ENCODE measurements around the gene DAB2. TPM values are rescaled to one million over a fixed set of nuclear protein-coding genes. Genes with fewer than 3 reads are reported as not detected.

DAB2 gene
- total RNA-seq, 4 donors from 2014 or later, result 7.2 to 18.5 (median 16.3) TPM

DNA sequence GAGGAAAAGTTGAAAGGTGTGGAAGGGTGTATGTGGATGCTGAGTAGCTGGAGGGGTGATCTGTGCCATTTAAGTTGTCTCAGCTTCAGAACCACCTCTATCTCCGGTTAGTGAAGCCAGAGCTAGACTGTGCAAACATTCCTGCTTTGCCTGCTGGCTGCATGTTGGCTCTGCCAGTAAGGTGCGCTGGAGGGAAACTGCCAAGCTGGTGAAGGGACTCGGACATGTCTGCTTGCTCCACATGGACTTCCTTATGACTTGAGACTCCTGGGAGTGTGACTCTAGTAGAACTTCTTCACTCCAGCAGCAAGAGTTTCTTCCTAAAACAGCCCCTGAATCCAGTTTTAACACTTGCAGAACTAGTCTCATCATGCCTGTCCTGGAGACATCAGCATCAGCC is 27.9 kb downstream of the DAB2 start:
- intact Hi-C loops (cut with DNase I; ENCODE audit: low total_unique reads) (no loop called here), in situ Hi-C loops (cut with MboI; ENCODE audit: low sequenced_read_pairs in 4 of 4) (loop anchor here in 1 of 4 donors (25.0 kb wide), 1 partner anchor 140 kb away; no protein-coding TSS in a partner anchor)
- Histone ChIP-seq H3K27ac (no peak overlapping the region), H3K36me3 (peaks cover 0 to 8% of the 10 kb centered on the region in 2 donors), H3K27me3 (no peaks in the 10 kb centered on the region), H3K4me1 (peaks cover 0 to 14% of the 10 kb centered on the region in 2 donors), H3K4me3 (no peak overlapping the region), H3K9me3 (no peaks in the 10 kb centered on the region)
- no peak for TF ChIP-seq POLR2A (IDR thresholded peaks at IDR 0.05)
- TF ChIP-seq, protein P1, sequence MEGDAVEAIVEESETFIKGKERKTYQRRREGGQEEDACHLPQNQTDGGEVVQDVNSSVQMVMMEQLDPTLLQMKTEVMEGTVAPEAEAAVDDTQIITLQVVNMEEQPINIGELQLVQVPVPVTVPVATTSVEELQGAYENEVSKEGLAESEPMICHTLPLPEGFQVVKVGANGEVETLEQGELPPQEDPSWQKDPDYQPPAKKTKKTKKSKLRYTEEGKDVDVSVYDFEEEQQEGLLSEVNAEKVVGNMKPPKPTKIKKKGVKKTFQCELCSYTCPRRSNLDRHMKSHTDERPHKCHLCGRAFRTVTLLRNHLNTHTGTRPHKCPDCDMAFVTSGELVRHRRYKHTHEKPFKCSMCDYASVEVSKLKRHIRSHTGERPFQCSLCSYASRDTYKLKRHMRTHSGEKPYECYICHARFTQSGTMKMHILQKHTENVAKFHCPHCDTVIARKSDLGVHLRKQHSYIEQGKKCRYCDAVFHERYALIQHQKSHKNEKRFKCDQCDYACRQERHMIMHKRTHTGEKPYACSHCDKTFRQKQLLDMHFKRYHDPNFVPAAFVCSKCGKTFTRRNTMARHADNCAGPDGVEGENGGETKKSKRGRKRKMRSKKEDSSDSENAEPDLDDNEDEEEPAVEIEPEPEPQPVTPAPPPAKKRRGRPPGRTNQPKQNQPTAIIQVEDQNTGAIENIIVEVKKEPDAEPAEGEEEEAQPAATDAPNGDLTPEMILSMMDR (IDR thresholded peaks at IDR 0.05 in 4 of 5, conservative IDR thresholded peaks at IDR 0.05 in 1 of 5), result no peak
- ATAC-seq, result no peak
- DNase-seq, result no peak

DNA sequence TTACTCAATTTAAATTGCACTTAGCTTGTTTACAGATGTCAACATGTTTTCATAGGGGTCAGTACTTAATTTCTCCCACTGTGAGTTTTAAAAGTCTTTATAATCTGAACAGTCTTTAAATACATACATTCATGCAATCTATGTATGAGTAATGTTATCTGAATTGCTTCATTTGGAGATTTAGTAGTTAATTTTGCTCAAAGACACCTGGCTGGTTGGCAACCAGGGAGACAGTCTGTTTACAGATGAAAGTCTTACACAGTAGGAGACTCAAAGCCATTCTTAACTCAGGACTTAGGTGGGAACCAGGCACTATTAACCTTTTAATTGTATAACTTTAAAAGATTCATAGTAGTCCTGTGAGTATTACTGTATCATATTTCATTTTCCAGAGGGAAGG is 29.3 kb downstream of the DAB2 start:
- H3K4me3 ChIP-seq, result no peak overlapping the region
- H3K27me3 ChIP-seq, result no peaks in the 10 kb centered on the region
- intact Hi-C loops (cut with DNase I; ENCODE audit: low total_unique reads) (no loop called here), in situ Hi-C loops (cut with MboI; ENCODE audit: low sequenced_read_pairs in 4 of 4) (loop anchor here in 1 of 4 donors (25.0 kb wide), 1 partner anchor 142 kb away; no protein-coding TSS in a partner anchor)
- H3K36me3 ChIP-seq, result peaks cover 0 to 8% of the 10 kb centered on the region in 2 donors
- ATAC-seq (no peak), DNase-seq (no peak)
- TF ChIP-seq, protein P1 (IDR thresholded peaks at IDR 0.05 in 4 of 5, conservative IDR thresholded peaks at IDR 0.05 in 1 of 5), result no peak
- no peak for TF ChIP-seq POLR2A (IDR thresholded peaks at IDR 0.05)
- H3K27ac ChIP-seq, result peak overlapping the region in 2 of 4 donors; percentile 24 to 27
- peaks cover 0 to 14% of the 10 kb centered on the region in 2 donors for H3K4me1 ChIP-seq
- H3K9me3 ChIP-seq, result no peaks in the 10 kb centered on the region

DNA sequence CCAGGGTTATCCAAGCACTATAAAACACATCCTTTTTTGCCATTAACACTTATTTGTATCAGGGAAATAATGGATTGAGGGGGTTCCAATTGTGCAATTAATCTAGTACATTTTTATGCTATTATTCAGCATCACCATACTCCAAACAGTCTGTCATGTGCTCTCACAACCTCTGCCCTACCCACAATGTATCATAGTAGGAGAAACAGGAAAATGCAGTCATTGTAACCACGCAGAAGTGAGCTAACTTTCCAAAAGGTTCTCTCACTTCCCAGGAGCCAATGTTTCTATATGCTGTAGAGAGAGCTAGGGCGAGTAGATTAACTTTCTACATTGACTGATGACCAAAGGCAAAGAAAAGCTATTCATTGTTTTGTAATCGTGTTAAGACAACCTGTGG is 29.8 kb downstream of the DAB2 start:
- in situ Hi-C loops (cut with MboI; ENCODE audit: low sequenced_read_pairs in 4 of 4), result loop anchor here in 1 of 4 donors (25.0 kb wide), 1 partner anchor 142 kb away; no protein-coding TSS in a partner anchor
- H3K4me3 ChIP-seq, result no peak overlapping the region
- DNase-seq, result no peak
- no peaks in the 10 kb centered on the region for H3K9me3 ChIP-seq
- H3K36me3 ChIP-seq, result peaks cover 0 to 8% of the 10 kb centered on the region in 2 donors
- H3K4me1 ChIP-seq, result peaks cover 0 to 14% of the 10 kb centered on the region in 2 donors
- peak overlapping the region in 2 of 4 donors; percentile 24 to 27 for H3K27ac ChIP-seq
- H3K27me3 ChIP-seq, result no peaks in the 10 kb centered on the region
- TF ChIP-seq, protein P1 (IDR thresholded peaks at IDR 0.05 in 4 of 5, conservative IDR thresholded peaks at IDR 0.05 in 1 of 5), result no peak
- no peak for TF ChIP-seq POLR2A (IDR thresholded peaks at IDR 0.05)
- intact Hi-C loops (cut with DNase I; ENCODE audit: low total_unique reads), result no loop called here
- ATAC-seq, result peak in 1 of 2 donors; percentile 19

DNA sequence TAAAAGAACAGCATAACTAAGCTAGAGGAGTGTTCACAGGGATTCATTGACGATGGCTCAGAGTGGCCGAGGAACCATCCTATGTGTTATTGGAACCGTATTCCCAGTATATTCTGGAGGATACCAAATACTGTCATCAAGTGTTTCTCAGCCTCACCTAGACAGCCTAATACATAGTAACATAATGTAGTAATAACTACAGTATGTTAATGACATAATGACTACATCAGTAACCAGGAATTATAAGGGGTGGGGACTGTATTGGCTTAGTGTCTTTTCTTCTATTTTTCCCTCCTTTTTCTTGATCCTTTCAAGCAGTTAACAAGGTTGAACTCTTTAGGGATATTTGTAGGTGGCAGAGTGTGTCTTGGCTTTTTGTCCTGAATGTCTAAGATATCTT is 33.8 kb downstream of the DAB2 start:
- H3K9me3 ChIP-seq, result no peaks in the 10 kb centered on the region
- peaks cover 0 to 7% of the 10 kb centered on the region in 2 donors for H3K4me1 ChIP-seq
- ATAC-seq, result no peak
- in situ Hi-C loops (cut with MboI; ENCODE audit: low sequenced_read_pairs in 4 of 4), result loop anchor here in 1 of 4 donors (25.0 kb wide), 1 partner anchor 146 kb away; no protein-coding TSS in a partner anchor
- intact Hi-C loops (cut with DNase I; ENCODE audit: low total_unique reads), result no loop called here
- no peak overlapping the region for H3K4me3 ChIP-seq
- TF ChIP-seq, protein P1 (IDR thresholded peaks at IDR 0.05 in 4 of 5, conservative IDR thresholded peaks at IDR 0.05 in 1 of 5), result no peak
- TF ChIP-seq POLR2A (IDR thresholded peaks at IDR 0.05), result no peak
- H3K27ac ChIP-seq, result no peak overlapping the region
- H3K36me3 ChIP-seq, result peaks cover 0 to 24% of the 10 kb centered on the region in 2 donors
- H3K27me3 ChIP-seq, result no peaks in the 10 kb centered on the region
- no peak for DNase-seq

Measured in gastrocnemius medialis (tissue), 4 donors.